HFFc6 (cell line): ENCODE data around the gene HSD17B4. TPM values are rescaled to one million over a fixed set of nuclear protein-coding genes. Genes with fewer than 3 reads are reported as not detected.
"Not testable (repeated sequence)": the region's sequence is repeated elsewhere in the genome, so short reads cannot be mapped to it uniquely, and the experiment has no call there.

Experiments
- DNase-seq: peaks from one replicate; pipeline ENCODE4 v3.0.0-alpha.2; 2018
- H3K27ac Mint-ChIP-seq: 2 replicates; pipeline ENCODE4 v1.8.0; 2020; ENCODE audit warnings: mild to moderate bottlenecking, mixed read lengths
- H3K27me3 Mint-ChIP-seq: 2 replicates; pipeline ENCODE4 v1.8.0; 2021; ENCODE audit warnings: mild to moderate bottlenecking, moderate library complexity, mixed read lengths; ENCODE audit not compliant: insufficient read depth
- H3K36me3 Mint-ChIP-seq: 2 replicates; pipeline ENCODE4 v1.8.0; 2021; ENCODE audit warnings: low read depth, mixed read lengths
- H3K4me1 Mint-ChIP-seq: 2 replicates; pipeline ENCODE4 v1.8.0; 2020; ENCODE audit warnings: low read depth, mixed read lengths
- H3K4me3 Mint-ChIP-seq: 2 replicates; pipeline ENCODE4 v1.8.0; 2020; ENCODE audit warnings: mild to moderate bottlenecking, moderate library complexity, mixed read lengths
- H3K9me3 Mint-ChIP-seq: 2 replicates; pipeline ENCODE4 v1.8.0; 2020; ENCODE audit warnings: mild to moderate bottlenecking, mixed read lengths
- CTCF ChIP-seq: fragments of 200-600 bp; sonication (generic); IDR thresholded peaks from 2 replicates; pipeline ENCODE4 v1.5.0; 2021; ENCODE audit warnings: antibody characterized with exemption, mild to moderate bottlenecking
- total RNA-seq, 6 experiments: library from RNA; stranded (reverse); fragmentation: NEBNext Ultra II Directional; extraction: Animal tissue kit (Norgen Biotek cat#: 25700); gene quantifications; 2 replicates in 1 of 6; 3 replicates in 5 of 6; pipeline ENCODE4 v1.2.3, GENCODE V29; 2021

HSD17B4 gene
- total RNA-seq, 6 experiments from 2014 or later: 93.7 to 139 (median 107) TPM

- DNase-seq: no peak
- peak; percentile 44 for TF ChIP-seq CTCF
- no peaks in the 10 kb centered on the region for H3K36me3 Mint-ChIP-seq
- no peak overlapping the region for H3K4me3 Mint-ChIP-seq
- H3K27ac Mint-ChIP-seq: no peak overlapping the region
- H3K27me3 Mint-ChIP-seq: peaks cover 7% of the 10 kb centered on the region
- peaks cover 17% of the 10 kb centered on the region for H3K4me1 Mint-ChIP-seq
- peaks cover 3% of the 10 kb centered on the region; the same call in 1 of the 2 replicates for H3K9me3 Mint-ChIP-seq
These were observed 43.0 kb upstream of the HSD17B4 start for GRCh38 chr5:119409235-119409815.

GRCh38 chr5:119410448-119411159 is 41.7 kb upstream of the HSD17B4 start:
- DNase-seq: no peak
- Mint-ChIP-seq H3K9me3 (peaks cover 4% of the 10 kb centered on the region; the same call in 1 of the 2 replicates), H3K27ac (no peak overlapping the region), H3K36me3 (no peaks in the 10 kb centered on the region), H3K27me3 (peaks cover 9% of the 10 kb centered on the region), H3K4me1 (peaks cover 17% of the 10 kb centered on the region), H3K4me3 (peak overlapping the region; percentile 91)
- no peak for TF ChIP-seq CTCF

- Mint-ChIP-seq H3K9me3 (peaks cover 4% of the 10 kb centered on the region; the same call in 1 of the 2 replicates), H3K4me3 (peak overlapping the region; percentile 91), H3K36me3 (no peaks in the 10 kb centered on the region), H3K4me1 (peaks cover 17% of the 10 kb centered on the region), H3K27ac (peak overlapping the region; percentile 87), H3K27me3 (peaks cover 9% of the 10 kb centered on the region)
- DNase-seq: peak; percentile 75
- TF ChIP-seq CTCF: peak; percentile 98
These were observed 40.7 kb upstream of the HSD17B4 start for GRCh38 chr5:119411361-119412278.

- H3K9me3 Mint-ChIP-seq: peaks cover 4% of the 10 kb centered on the region; the same call in 1 of the 2 replicates
These were observed 39.7 kb upstream of the HSD17B4 start for GRCh38 chr5:119412279-119413227.

GRCh38 chr5:119414124-119414734 is 38.1 kb upstream of the HSD17B4 start:
- H3K36me3 Mint-ChIP-seq, H3K4me3 Mint-ChIP-seq, H3K9me3 Mint-ChIP-seq, H3K27me3 Mint-ChIP-seq, DNase-seq, H3K27ac Mint-ChIP-seq: not testable (repeated sequence)
- H3K4me1 Mint-ChIP-seq: peaks cover 41% of the 10 kb centered on the region

More at GRCh38 chr5:119412279-119413227, 39.7 kb upstream of the HSD17B4 start:
- Mint-ChIP-seq H3K4me1 (peaks cover 26% of the 10 kb centered on the region), H3K36me3 (no peaks in the 10 kb centered on the region), H3K4me3 (no peak overlapping the region; the same call in 1 of the 2 replicates), H3K27ac (no peak overlapping the region; the same call in 1 of the 2 replicates), H3K27me3 (peaks cover 9% of the 10 kb centered on the region)
- peak; percentile 10 for TF ChIP-seq CTCF
- DNase-seq: no peak
